ENCODE data around the gene KMT2D. TPM values are rescaled to one million over a fixed set of nuclear protein-coding genes. Genes with fewer than 3 reads are reported as not detected.

Gene KMT2D
- total RNA-seq, 4 donors from 2014 or later, result 36.0 to 99.0 (median 71.3) TPM

DNA sequence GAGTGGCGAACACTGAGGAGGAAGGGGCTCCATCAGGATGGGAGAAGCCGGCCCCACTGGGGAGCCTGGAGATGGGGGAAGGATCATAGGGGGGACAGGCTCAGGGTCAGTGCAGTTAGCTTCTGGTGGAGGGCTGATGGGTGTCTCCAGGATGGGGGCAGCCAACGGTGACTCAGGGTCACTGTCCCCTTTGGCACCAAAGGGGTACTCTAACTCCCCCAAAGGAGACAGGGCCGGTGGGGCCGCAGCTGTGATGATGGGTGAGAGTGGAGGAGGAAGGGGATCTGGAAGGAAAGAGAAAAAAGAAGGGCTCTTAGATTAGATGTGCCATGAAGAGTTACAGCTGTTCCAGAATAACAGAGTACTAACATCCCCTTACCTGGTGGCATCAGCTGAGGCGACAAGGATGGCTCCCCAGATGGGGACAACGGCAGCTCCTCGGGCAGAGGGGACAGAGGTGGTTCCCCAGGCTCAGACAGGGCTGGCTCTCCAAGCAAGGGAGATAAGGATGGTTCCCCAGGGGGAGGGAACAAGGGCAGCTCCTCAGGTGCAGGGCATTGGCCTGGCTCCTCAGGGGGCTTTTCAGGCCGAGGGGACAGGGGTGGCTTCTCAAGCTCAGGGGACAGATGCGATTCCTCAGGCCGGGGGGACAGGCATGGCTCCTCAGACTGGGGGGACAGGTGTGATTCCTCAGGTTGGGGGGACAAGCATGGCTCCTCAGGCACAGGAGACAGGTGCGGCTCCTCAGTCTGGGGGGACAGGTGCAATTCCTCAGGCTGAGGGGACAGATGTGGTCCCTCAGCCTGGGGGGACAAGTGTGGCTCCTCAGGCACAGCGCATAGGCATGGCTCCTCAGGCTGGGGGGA, 9.9 kb downstream of the KMT2D start:
- no peaks in the 10 kb centered on the region for H3K27me3 ChIP-seq
- no peaks in the 10 kb centered on the region for H3K9me3 ChIP-seq
- TF ChIP-seq, protein P1, sequence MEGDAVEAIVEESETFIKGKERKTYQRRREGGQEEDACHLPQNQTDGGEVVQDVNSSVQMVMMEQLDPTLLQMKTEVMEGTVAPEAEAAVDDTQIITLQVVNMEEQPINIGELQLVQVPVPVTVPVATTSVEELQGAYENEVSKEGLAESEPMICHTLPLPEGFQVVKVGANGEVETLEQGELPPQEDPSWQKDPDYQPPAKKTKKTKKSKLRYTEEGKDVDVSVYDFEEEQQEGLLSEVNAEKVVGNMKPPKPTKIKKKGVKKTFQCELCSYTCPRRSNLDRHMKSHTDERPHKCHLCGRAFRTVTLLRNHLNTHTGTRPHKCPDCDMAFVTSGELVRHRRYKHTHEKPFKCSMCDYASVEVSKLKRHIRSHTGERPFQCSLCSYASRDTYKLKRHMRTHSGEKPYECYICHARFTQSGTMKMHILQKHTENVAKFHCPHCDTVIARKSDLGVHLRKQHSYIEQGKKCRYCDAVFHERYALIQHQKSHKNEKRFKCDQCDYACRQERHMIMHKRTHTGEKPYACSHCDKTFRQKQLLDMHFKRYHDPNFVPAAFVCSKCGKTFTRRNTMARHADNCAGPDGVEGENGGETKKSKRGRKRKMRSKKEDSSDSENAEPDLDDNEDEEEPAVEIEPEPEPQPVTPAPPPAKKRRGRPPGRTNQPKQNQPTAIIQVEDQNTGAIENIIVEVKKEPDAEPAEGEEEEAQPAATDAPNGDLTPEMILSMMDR (IDR thresholded peaks at IDR 0.05 in 4 of 5, conservative IDR thresholded peaks at IDR 0.05 in 1 of 5), result no peak
- TF ChIP-seq POLR2A (IDR thresholded peaks at IDR 0.05), result no peak
- intact Hi-C loops (cut with DNase I; ENCODE audit: low total_unique reads), result no loop called here
- peaks cover 11% of the 10 kb centered on the region in 2 donors for H3K4me1 ChIP-seq
- in situ Hi-C loops (cut with MboI; ENCODE audit: low sequenced_read_pairs in 4 of 4), result no loop called here
- DNase-seq, result no peak
- ATAC-seq, result no peak
- H3K36me3 ChIP-seq, result peaks cover 6 to 92% of the 10 kb centered on the region in 2 donors
- H3K4me3 ChIP-seq, result no peak overlapping the region
- H3K27ac ChIP-seq, result no peak overlapping the region

DNA sequence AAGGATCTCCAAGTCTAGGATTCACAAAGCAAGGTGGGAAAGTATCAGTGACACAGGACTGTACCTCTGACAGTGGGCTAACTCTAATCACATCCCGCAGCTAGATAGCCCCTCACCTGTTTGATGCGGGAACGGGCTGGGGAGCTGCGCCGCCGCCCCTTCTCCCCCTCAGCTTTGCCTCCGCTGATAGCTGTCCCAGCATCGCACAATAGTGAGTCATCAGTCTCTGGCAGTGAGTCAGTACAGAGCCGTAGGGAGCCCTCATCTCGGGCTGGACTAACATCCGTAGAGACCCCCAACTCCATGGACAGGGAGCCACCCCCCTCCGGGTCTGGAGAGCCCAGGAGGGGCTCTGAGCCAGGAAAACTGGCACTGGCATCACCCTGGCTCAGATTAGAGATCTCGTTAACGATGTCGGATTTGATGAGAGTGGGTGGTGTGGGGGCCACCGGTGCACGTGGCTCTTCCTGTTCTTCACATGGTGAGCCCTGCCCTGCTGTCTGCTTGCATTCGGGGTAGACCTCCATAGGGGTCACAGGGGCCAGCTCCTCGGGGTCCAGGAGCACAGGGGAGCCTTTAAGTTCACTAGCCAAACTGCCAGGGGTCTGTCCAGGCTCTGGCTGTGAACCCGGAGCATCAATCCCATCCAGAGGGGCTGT, 10.9 kb downstream of the KMT2D start:
- intact Hi-C loops (cut with DNase I; ENCODE audit: low total_unique reads), result no loop called here
- Histone ChIP-seq H3K9me3 (no peaks in the 10 kb centered on the region), H3K4me1 (peaks cover under 1% of the 10 kb centered on the region in 2 donors), H3K27me3 (no peaks in the 10 kb centered on the region), H3K4me3 (no peak overlapping the region), H3K27ac (no peak overlapping the region), H3K36me3 (peaks cover 6 to 99% of the 10 kb centered on the region in 2 donors)
- DNase-seq (no peak), ATAC-seq (no peak)
- TF ChIP-seq POLR2A (IDR thresholded peaks at IDR 0.05), result no peak
- TF ChIP-seq, protein P1 (IDR thresholded peaks at IDR 0.05 in 4 of 5, conservative IDR thresholded peaks at IDR 0.05 in 1 of 5), result no peak
- in situ Hi-C loops (cut with MboI; ENCODE audit: low sequenced_read_pairs in 4 of 4), result no loop called here

DNA sequence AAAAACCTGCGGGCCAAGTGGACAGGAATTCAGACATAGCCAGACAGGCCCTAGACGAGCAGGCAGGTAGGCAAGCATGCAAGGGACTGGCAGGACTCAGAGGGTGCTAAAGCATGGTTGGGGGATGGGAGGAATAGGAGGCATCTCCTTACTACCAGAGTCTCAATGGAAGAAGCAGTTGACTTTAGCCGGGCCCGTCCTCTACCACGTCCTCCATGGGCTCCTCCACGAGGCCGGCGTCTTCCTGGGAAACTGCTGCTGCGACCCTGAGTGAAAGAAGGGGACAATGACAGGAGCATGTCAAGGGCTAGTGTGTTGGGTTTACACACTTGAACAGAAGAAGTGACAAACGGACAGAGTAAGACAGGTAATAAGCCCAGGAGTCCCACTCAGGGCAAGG, 11.6 kb downstream of the KMT2D start:
- H3K27me3 ChIP-seq, result no peaks in the 10 kb centered on the region
- H3K4me3 ChIP-seq, result no peak overlapping the region
- H3K9me3 ChIP-seq, result no peaks in the 10 kb centered on the region
- in situ Hi-C loops (cut with MboI; ENCODE audit: low sequenced_read_pairs in 4 of 4), result no loop called here
- no peak for TF ChIP-seq POLR2A (IDR thresholded peaks at IDR 0.05)
- TF ChIP-seq, protein P1 (IDR thresholded peaks at IDR 0.05 in 4 of 5, conservative IDR thresholded peaks at IDR 0.05 in 1 of 5), result no peak
- H3K4me1 ChIP-seq, result no peaks in the 10 kb centered on the region
- ATAC-seq, result no peak
- H3K27ac ChIP-seq, result no peak overlapping the region
- peaks cover 6 to 99% of the 10 kb centered on the region in 2 donors for H3K36me3 ChIP-seq
- no peak for DNase-seq
- intact Hi-C loops (cut with DNase I; ENCODE audit: low total_unique reads), result no loop called here

DNA sequence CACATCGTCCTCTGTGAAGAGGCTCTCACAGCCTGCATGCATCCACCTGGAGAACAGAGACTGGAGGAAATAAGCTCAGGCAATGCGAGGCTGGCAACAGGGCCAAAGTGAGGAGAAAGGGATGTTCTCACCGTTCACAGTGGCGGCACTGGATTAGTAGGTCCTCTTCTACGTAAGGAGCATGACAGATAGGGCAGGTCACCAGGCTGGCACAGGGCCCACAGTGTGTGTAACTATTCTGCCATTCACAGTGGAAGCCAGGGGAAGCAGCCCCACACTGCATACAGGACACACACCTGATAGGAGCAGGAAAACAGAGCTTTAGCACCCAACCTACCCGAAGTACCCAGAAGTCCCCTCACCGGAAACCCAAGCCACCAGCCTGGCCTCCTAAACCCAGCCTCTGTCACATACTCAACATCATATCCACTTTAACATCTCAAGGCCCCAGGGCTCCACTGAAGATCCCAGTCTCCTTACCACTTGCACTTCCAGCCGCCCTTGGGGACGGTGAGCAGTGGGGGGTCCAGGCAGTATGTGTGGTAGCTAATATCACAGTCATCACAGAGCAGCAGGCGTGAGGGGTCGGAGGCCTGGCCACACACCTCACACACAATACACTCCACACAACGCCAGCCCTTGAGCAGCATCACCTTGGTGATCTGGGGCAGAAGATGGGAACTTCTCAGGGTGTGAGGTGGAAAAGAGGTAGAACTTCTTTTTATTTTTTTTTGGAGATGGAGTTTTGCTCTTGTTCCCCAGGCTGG, 14.3 kb downstream of the KMT2D start:
- TF ChIP-seq, protein P1 (IDR thresholded peaks at IDR 0.05 in 4 of 5, conservative IDR thresholded peaks at IDR 0.05 in 1 of 5), result no peak
- no peak for TF ChIP-seq POLR2A (IDR thresholded peaks at IDR 0.05)
- no peaks in the 10 kb centered on the region for H3K27me3 ChIP-seq
- intact Hi-C loops (cut with DNase I; ENCODE audit: low total_unique reads), result no loop called here
- in situ Hi-C loops (cut with MboI; ENCODE audit: low sequenced_read_pairs in 4 of 4), result no loop called here
- no peak overlapping the region for H3K27ac ChIP-seq
- no peaks in the 10 kb centered on the region for H3K9me3 ChIP-seq
- no peak for DNase-seq
- H3K36me3 ChIP-seq, result peaks cover 6 to 99% of the 10 kb centered on the region in 2 donors
- H3K4me3 ChIP-seq, result no peak overlapping the region
- no peaks in the 10 kb centered on the region for H3K4me1 ChIP-seq
- ATAC-seq, result no peak
